Uterus (tissue), 2 donors: Measurements from ENCODE around the gene PPFIA3.

Source experiments
- CTCF ChIP-seq, 4 experiments: fragments of 200-600 bp in 2 of 4; fragments of 450-650 bp in 2 of 4; sonication (generic) in 2 of 4; IDR thresholded peaks; one replicate each; pipeline ENCODE4 v1.5.1; 2016 to 2019; ENCODE audit warnings: antibody characterized with exemption in 4 of 4, mild to moderate bottlenecking in 2 of 4, moderate library complexity in 1 of 4
- POLR2A ChIP-seq, 2 donors: fragments of 450-650 bp; IDR thresholded peaks; one replicate each; pipeline ENCODE4 v1.6.1; 2016; ENCODE audit warnings: antibody characterized with exemption in 2 of 2, mild to moderate bottlenecking in 1 of 2, moderate library complexity in 1 of 2

GRCh38 chr19:49155820-49156346, 36.5 kb downstream of the PPFIA3 start:
- TF ChIP-seq POLR2A (IDR thresholded peaks at IDR 0.05) (no peak), CTCF (IDR thresholded peaks at IDR 0.05) (no peak)
